Measurements from ENCODE around the gene KLHDC9.
"Not testable (repeated sequence)": the region's sequence is repeated elsewhere in the genome, so short reads cannot be mapped to it uniquely, and the experiment has no call there.

The KLHDC9 gene

DNA sequence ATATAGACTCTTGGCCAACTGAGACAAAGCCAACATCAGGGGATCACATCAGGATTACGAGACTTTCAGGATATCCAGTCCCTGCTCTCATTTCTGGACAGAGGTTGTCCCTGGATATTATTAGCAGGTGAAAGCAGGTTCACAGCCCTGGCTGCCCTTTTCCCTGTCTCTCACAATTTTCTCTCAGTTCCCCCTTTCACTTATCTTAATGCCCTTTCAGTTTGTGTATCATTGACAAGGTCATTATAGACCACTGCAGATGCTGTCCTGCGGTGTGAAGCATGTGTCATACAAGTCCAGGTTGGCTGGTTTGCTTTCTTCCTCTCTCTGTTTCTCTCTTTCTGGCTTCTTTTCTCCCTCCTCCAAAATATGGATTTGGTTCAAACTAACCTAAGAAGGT is 2.1 kb upstream of the KLHDC9 start:
- peak; percentile 15 for DNase-seq (ENCODE audit: low spot score)

DNA sequence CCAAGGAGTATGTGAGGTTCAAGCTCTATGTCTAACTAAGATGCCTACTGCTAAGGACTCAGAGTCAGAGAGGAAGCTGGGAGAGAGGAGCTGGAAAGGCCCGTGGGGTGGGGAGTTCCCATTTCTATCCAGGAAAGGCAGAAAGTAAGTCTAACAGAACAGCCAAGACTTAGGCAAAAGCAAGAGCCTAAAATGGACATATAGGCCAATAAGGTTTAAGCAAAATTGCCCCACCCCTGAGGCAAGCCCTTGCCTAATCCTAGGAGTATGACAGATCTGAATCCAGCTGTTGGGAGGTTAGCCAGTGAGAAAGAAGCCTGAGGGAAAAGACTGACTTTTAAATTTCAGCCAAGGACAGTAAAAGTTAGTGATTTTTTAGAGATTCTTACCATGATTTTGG is 1.6 kb upstream of the KLHDC9 start:
- peak; percentile 62 for DNase-seq (ENCODE audit: low spot score)

GRCh38 chr1:161099090-161099802 is 1.1 kb downstream of the KLHDC9 start:
- DNase-seq (ENCODE audit: low spot score), result no peak

GRCh38 chr1:161100556-161100955 is 2.4 kb downstream of the KLHDC9 start:
- no peak for DNase-seq (ENCODE audit: low spot score)

DNA sequence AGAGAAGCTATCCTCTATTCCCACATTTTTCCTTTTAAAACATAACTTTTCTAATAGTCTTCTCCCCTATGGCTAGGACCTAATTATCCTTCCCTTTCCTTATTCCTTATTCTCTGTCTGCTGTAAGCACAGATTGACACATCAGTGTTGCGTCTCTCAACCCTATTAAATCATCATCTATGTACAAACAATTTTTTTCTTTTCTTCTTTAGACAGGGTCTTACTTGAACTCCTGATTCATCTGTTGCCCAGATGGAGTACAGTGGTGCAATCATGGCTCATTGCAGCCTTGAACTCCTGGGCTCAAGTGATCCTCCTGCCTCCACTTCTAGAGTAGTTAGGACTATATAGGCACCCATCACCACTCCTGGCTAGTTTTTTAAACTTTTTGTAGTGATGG is 8.3 kb downstream of the KLHDC9 start:
- DNase-seq (ENCODE audit: low spot score), result no peak

DNA sequence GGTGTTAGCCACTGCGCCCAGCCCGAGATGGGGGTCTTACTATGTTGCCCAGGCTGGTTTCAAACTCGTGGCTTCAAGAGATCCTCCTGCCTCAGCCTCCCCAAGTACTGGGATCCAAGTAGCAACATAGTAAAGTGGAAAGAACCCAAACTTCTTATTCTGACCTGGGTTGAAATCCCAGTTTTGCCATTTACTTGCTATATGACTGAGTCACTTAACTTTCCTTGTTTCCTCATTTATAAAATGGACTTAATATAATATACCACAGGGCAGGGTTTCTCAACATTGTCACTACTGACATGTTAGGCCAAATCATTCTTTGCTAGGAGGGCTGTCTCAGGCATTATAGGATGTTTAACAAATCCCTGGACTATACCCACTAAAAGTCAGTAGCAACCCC is 13.0 kb downstream of the KLHDC9 start:
- no peak for DNase-seq (ENCODE audit: low spot score)

GRCh38 chr1:161111527-161111926 is 13.4 kb downstream of the KLHDC9 start:
- DNase-seq (ENCODE audit: low spot score), result no peak

GRCh38 chr1:161113915-161114314 is 15.8 kb downstream of the KLHDC9 start:
- DNase-seq (ENCODE audit: low spot score), result no peak

- DNase-seq (ENCODE audit: low spot score), result no peak
Observed at GRCh38 chr1:161114556-161114955, 16.4 kb downstream of the KLHDC9 start.

GRCh38 chr1:161115132-161115711 is 17.1 kb downstream of the KLHDC9 start:
- DNase-seq (ENCODE audit: low spot score), result no peak

DNA sequence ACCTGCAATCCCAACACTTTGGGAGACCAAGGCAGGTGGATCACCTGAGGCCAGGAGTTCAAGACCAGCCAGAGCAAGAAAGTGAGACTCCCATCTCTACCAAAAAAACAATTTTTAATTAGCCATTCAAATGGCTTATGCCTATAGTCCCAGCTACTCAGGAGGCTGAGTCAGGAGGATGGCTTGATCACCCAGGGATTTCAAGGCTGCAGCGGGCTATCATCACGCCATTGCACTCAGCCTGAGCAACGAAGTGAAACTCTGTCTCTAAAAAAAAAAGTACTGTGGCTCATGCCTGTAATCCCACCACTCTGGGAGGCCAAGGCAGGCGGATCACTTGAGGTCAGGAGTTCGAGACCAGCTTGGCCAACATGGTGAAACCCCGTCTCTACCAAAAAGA is 17.8 kb downstream of the KLHDC9 start:
- DNase-seq (ENCODE audit: low spot score), result not testable (repeated sequence)

GRCh38 chr1:161117759-161118581 is 19.8 kb downstream of the KLHDC9 start, which contains the start of the genes NIT1 and PFDN2:
TSS of gene NIT1 (plus strand) at chr1:161118105. CDS start at chr1:161118177, 72 bp downstream.
TSS of gene PFDN2 (minus strand) at chr1:161118037. CDS start at chr1:161118026, 11 bp downstream.
- peak; percentile 95 for DNase-seq (ENCODE audit: low spot score)

DNA sequence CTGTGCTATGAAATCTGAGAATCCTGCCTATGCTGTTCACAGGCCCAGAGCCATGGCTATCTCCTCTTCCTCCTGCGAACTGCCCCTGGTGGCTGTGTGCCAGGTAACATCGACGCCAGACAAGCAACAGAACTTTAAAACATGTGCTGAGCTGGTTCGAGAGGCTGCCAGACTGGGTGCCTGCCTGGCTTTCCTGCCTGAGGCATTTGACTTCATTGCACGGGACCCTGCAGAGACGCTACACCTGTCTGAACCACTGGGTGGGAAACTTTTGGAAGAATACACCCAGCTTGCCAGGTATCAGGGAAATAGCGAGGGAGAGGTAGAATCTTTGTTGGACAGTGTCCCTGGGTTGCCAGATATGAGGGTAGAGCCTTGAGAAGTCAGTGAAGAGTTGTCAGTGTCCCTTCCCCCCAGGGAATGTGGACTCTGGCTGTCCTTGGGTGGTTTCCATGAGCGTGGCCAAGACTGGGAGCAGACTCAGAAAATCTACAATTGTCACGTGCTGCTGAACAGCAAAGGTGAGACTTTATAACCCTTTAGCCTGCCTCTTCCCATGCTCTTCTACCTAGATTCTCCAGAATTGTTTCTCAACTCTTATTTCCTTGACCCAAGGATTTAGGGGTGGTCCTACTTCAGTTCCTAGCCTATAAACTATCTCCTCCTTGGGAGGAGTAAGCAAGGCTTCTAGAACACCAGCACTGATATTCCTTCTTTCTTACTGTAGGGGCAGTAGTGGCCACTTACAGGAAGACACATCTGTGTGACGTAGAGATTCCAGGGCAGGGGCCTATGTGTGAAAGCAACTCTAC is 21.1 kb downstream of the KLHDC9 start:
- no peak for DNase-seq (ENCODE audit: low spot score)

GRCh38 chr1:161121042-161121650 is 23.0 kb downstream of the KLHDC9 start:
- no peak for DNase-seq (ENCODE audit: low spot score)

- no peak for DNase-seq (ENCODE audit: low spot score)
Observed at GRCh38 chr1:161121834-161122233, 23.7 kb downstream of the KLHDC9 start.

DNA sequence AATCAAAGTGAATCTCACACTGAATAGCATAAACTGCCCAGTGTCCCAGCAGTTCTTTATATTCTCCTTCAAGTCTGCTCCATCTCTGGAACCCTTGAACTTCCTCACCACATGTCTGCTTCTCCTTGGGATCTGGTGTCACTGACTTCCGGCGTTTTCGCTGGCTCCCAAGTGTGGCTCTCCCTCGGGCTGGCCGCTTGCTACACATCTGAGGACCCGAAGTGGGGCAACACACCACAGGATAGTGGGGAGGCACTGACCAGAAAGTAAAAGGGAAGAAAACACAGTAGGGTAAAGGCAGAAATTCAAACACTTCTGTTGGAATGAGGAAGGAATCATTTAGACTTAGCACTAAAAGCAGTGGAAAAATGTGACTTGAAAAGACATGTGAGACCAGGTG is 24.8 kb downstream of the KLHDC9 start:
- no peak for DNase-seq (ENCODE audit: low spot score)

GRCh38 chr1:161127649-161128048 is 29.5 kb downstream of the KLHDC9 start:
- DNase-seq (ENCODE audit: low spot score), result no peak

GRCh38 chr1:161128591-161129420 is 30.6 kb downstream of the KLHDC9 start:
- no peak for DNase-seq (ENCODE audit: low spot score)

GRCh38 chr1:161130266-161130665 is 32.1 kb downstream of the KLHDC9 start:
- no peak for DNase-seq (ENCODE audit: low spot score)

DNA sequence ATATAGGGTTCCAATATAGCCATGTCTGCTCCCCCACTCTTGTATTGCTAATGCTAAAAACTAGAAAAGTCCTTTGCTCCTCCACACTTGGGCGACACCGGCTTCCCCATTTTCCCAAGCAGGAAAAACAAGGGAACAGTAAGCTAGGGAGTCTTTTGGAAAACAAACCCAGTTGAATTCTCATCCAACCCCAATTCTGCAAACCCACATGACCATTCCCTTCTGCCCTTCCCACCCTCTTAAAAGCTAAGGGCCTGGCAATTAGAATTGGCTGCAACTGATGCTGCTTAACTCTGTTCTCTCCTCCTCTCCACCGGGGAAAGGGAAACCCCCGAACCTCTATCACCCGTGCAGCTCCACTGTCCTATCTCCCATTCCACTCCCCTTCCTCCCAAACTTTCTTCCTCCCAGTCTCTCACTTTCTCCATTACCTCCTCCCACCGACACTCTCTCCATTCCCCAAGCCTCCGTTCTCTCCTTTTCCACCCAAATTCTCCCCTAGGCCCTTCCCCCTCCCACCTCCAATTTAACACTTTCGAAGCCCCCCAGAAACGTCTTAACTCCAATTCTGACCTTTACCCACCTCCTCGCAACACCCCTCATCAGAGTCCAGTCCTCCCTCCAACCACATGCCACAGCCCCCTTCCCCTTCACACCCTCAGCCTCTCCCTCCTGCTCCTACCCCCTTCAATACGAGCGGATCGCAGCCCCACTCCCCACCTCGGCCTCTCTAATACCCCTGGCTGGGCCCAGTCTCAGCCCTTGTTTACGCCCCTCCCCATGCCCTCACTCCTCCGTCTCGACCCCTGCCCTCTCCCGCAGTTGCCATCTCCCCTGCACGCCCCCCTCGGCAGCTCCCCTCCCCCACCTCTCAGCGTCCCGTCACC is 33.6 kb downstream of the KLHDC9 start:
- DNase-seq (ENCODE audit: low spot score), result no peak

Measured in left forelimb (tissue), 1 donor.